ENCODE measurements around the gene SGCA.
A peak's percentile ranks its signal among the peaks of the same experiment; 100 is the strongest.

Gene SGCA

GRCh38 chr17:50201276-50201854 lies 35.6 kb downstream of the SGCA start, which contains the start of gene COL1A1:
Gene COL1A1, minus strand, starts transcription at chr17:50201631. Its CDS starts 118 bp downstream, at chr17:50201513.
- Mint-ChIP-seq H3K27ac (peak within 1 kb of the TSS; percentile 31), H3K4me1 (ENCODE audit: low read depth) (peaks cover 18% of the 10 kb centered on the region), H3K9me3 (no peaks in the 10 kb centered on the region), H3K4me3 (peak within 1 kb of the TSS; percentile 83), H3K36me3 (ENCODE audit: low read depth) (peaks cover 2% of the 10 kb centered on the region), H3K27me3 (ENCODE audit: low read depth) (peaks cover 53% of the 10 kb centered on the region)
- DNase-seq (ENCODE audit: low spot score), result no peak

GRCh38 chr17:50203086-50203485 lies 37.3 kb downstream of the SGCA start:
- Mint-ChIP-seq H3K27ac (no peak overlapping the region), H3K36me3 (ENCODE audit: low read depth) (peaks cover 2% of the 10 kb centered on the region), H3K27me3 (ENCODE audit: low read depth) (peaks cover 67% of the 10 kb centered on the region), H3K4me3 (no peak overlapping the region), H3K4me1 (ENCODE audit: low read depth) (peaks cover 20% of the 10 kb centered on the region), H3K9me3 (no peaks in the 10 kb centered on the region)
- no peak for DNase-seq (ENCODE audit: low spot score)

DNA sequence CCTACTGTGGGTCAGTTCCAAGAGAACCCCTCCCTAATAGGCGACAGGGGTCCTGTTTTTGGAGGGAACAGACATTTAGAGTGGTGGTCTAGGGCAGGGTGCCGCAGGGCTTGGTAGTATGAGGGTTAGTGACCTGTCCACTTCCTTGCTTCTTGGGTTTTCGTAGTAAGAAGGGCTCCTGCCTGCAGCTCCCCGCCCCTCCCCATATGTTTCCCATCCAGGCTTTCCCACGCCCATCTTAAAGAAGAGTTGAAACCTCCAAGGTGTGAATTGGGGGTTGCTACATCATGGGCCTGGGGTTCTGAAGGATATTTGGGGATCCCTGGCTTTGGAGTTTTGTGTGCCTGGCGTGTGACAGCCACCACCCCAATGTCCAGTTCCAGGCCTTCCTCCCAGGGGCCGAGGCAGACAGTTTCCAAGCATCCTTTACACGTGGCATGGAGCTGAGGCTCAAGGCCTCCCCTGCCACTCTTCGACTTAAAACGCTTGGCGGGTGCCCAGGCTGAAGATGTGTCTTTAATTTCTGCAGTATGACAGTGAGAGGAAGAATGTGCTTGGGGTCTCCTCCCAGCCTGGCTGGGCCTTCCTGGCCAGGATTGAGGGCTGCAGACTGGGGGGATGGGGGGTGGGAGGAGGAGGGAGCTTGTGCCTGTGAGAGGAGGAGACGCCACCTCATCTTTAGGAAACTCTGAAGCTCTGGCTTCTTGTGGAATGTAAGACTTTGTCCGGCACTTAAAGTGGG lies 38.0 kb downstream of the SGCA start:
- DNase-seq (ENCODE audit: low spot score), result no peak
- Mint-ChIP-seq H3K9me3 (no peaks in the 10 kb centered on the region), H3K27ac (no peak overlapping the region)

DNA sequence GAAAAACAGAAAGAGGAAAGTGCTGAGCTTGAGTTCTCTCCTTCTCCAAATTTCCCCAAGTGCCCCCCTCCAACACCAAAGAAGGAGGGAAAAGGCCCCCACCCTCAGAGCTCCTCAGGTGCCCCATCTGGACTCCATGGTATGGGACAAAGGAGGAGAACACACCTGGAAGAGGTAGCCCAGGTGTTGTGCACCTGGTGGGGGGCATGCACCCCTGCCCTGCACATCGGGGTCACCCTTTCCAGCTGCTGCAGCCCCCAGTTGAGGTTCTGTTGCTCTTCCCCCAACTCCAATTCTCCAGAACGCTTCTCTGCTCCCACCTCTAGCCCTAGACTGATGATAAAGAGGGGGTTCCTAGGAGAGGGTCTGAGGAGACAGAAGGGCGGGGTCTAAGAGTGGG lies 38.6 kb downstream of the SGCA start:
- peaks cover 70% of the 10 kb centered on the region for H3K27me3 Mint-ChIP-seq (ENCODE audit: low read depth)
- H3K4me1 Mint-ChIP-seq (ENCODE audit: low read depth), result peaks cover 14% of the 10 kb centered on the region
- no peak for DNase-seq (ENCODE audit: low spot score)
- H3K27ac Mint-ChIP-seq, result no peak overlapping the region
- peaks cover 2% of the 10 kb centered on the region for H3K36me3 Mint-ChIP-seq (ENCODE audit: low read depth)
- no peak overlapping the region for H3K4me3 Mint-ChIP-seq
- no peaks in the 10 kb centered on the region for H3K9me3 Mint-ChIP-seq

More for the DNA sequence above, 38.0 kb downstream of the SGCA start:
- peaks cover 2% of the 10 kb centered on the region for H3K36me3 Mint-ChIP-seq (ENCODE audit: low read depth)
- peaks cover 15% of the 10 kb centered on the region for H3K4me1 Mint-ChIP-seq (ENCODE audit: low read depth)
- H3K27me3 Mint-ChIP-seq (ENCODE audit: low read depth), result peaks cover 67% of the 10 kb centered on the region
- no peak overlapping the region for H3K4me3 Mint-ChIP-seq

DNA sequence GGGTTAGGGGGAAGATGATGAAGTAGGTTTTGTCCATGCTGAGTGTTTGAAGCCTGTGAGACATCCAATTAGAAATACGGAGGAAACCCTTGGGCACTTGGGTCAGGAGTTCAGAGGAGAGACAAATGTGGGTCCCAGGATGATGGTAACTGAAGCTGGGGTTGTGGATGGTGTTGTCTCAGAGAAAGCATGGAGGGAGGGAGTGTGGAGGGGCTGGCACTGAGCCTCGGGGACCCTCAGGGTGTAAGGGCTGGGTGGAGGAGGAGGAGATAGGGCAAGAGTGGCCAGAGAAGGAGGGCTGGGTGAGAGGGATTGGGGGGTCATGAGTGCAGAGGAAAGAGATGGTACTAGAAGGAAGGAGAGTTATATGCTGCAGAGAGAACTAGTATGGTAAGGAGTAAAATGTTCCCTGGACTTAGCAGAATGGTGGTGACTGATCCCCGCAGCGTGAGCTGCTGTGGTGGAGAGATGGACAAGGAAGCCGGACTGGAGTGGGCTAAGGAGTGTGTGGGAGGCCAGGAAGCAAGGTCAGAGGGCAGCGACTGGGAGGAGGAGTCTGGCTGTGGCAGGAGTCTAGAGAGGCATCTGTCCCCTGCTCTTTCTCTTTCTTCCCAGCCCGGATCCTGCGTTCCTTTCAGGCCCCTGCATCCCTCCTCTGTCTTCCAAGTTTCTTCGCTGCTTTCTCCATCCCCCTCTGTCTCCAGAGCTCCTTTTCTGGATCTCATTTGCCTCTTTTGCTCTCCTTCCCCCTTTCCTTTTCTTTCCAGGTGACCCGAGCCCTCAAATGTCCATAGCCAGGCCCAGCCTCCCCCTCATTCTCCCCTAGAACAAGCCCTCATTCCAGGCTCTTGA lies 39.5 kb downstream of the SGCA start:
- Mint-ChIP-seq H3K27me3 (ENCODE audit: low read depth) (peaks cover 70% of the 10 kb centered on the region), H3K27ac (no peak overlapping the region), H3K4me3 (no peak overlapping the region), H3K9me3 (no peaks in the 10 kb centered on the region), H3K4me1 (ENCODE audit: low read depth) (peaks cover 10% of the 10 kb centered on the region), H3K36me3 (ENCODE audit: low read depth) (peaks cover 2% of the 10 kb centered on the region)
- DNase-seq (ENCODE audit: low spot score), result no peak

DNA sequence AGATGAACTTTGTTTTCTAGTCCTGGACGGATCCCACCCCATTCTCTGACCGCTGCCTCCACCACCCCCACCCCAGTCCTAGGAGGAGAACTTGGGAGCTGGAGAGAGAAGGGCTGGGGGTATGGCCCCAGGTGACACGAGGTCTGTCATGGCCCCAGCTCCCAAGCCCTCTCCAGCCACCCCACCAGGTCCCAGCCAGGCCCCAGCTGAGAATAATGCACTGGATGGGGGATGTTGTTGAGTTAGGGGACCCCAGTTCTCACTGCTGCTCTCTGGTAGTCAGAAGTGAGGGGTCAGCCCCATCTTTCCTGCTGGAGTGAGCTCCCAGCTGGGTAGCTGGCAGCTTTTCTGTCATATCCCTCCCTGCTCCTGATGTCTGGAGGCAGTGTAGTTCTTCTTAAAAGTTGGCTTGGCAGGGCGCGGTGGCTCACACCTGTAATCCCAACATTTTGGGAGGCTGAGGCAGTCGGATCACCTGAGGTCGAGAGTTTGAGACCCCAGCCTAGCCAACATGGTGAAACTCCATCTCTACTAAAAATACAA lies 40.2 kb downstream of the SGCA start:
- no peaks in the 10 kb centered on the region for H3K9me3 Mint-ChIP-seq
- H3K4me3 Mint-ChIP-seq, result no peak overlapping the region
- DNase-seq (ENCODE audit: low spot score), result no peak
- peaks cover 65% of the 10 kb centered on the region for H3K27me3 Mint-ChIP-seq (ENCODE audit: low read depth)
- peaks cover 5% of the 10 kb centered on the region for H3K4me1 Mint-ChIP-seq (ENCODE audit: low read depth)
- no peaks in the 10 kb centered on the region for H3K36me3 Mint-ChIP-seq (ENCODE audit: low read depth)
- H3K27ac Mint-ChIP-seq, result no peak overlapping the region

DNA sequence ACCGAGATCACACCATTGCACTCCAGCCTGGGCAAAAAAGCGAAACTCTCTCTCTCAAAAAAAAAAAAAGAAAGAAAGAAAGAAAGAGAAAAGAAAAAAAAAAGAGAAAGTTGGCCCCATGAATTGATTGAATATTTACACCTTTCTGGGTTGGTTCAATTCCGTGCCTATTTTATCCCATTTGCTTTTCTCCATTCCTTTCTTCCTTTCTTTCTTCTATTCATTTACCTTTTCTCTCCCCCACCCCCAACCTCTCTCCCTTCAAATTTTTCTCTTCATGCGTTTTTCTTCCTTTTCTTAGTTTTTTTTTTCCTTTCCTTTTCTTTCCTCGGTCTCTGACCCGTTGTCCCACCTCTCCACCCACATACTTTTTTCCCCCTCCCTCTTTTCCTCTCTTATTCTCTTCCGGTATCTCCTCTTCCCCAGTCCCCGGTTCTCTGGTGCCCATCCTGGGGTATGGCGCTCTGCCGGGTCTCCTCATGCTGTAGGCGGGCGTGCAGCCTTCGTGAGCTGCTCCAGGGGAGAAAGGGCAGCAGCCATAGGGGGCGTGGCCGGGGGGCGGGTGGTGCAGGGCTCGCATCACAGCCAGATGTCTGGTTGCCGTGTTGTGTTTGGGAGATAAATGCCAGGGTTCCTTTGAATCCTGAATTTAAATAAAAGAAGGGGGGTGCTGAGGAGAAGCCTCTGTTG lies 40.9 kb downstream of the SGCA start:
- peak overlapping the region; percentile 31 for H3K4me3 Mint-ChIP-seq
- H3K36me3 Mint-ChIP-seq (ENCODE audit: low read depth), result no peaks in the 10 kb centered on the region
- peaks cover 2% of the 10 kb centered on the region for H3K4me1 Mint-ChIP-seq (ENCODE audit: low read depth)
- peaks cover 62% of the 10 kb centered on the region for H3K27me3 Mint-ChIP-seq (ENCODE audit: low read depth)
- no peaks in the 10 kb centered on the region for H3K9me3 Mint-ChIP-seq
- H3K27ac Mint-ChIP-seq, result no peak overlapping the region
- no peak for DNase-seq (ENCODE audit: low spot score)

DNA sequence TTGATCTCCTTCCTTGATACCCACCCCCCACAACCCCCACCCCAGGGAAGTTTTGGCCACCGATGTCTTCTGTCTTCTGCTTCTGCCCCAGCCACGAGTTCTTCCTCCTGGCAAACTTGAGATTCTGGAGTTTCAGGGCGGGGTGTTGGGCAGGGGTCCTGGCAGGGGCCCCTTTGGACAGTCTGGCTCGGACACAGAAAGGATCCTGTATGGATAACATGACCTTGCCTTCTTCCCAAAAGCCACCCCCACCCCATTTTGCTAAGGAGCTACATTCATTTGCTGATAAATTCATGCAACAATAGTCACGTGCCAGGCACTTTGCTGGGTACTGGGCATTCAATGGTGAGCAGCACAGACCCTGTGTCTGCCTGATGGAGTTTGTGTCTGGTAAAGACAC lies 41.5 kb downstream of the SGCA start:
- DNase-seq (ENCODE audit: low spot score), result no peak
- H3K27me3 Mint-ChIP-seq (ENCODE audit: low read depth), result peaks cover 59% of the 10 kb centered on the region
- H3K4me3 Mint-ChIP-seq, result no peak overlapping the region
- H3K36me3 Mint-ChIP-seq (ENCODE audit: low read depth), result no peaks in the 10 kb centered on the region
- no peak overlapping the region for H3K27ac Mint-ChIP-seq
- H3K4me1 Mint-ChIP-seq (ENCODE audit: low read depth), result peaks cover 3% of the 10 kb centered on the region
- no peaks in the 10 kb centered on the region for H3K9me3 Mint-ChIP-seq

GRCh38 chr17:50207792-50208567 lies 42.2 kb downstream of the SGCA start:
- Mint-ChIP-seq H3K27me3 (ENCODE audit: low read depth) (peaks cover 53% of the 10 kb centered on the region), H3K4me3 (no peak overlapping the region), H3K9me3 (no peaks in the 10 kb centered on the region), H3K27ac (no peak overlapping the region), H3K36me3 (ENCODE audit: low read depth) (no peaks in the 10 kb centered on the region), H3K4me1 (ENCODE audit: low read depth) (peaks cover 6% of the 10 kb centered on the region)
- DNase-seq (ENCODE audit: low spot score), result no peak

DNA sequence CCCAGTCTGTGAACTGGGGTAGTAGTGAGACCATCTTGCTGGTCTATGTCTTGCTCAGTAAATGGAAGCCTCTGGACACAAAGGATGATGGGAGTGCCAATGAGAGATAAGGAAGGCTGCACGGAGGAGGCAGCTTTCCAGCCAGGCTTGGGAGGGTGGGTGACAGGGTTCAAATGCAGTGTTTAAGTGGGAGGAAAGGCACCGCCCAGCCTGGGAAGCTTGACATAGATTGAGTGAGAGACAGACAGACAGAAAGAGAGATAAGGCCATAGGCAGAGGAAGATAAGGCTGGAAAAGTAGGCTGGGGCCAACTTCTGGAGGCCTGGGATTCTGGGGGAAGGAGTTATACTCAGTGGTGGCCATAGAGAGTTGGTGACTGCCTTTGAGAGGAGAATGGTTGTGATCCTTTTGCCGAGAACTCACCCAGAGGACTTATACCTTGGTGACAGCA lies 42.8 kb downstream of the SGCA start:
- Mint-ChIP-seq H3K36me3 (ENCODE audit: low read depth) (no peaks in the 10 kb centered on the region), H3K9me3 (no peaks in the 10 kb centered on the region), H3K27me3 (ENCODE audit: low read depth) (peaks cover 53% of the 10 kb centered on the region), H3K27ac (no peak overlapping the region), H3K4me1 (ENCODE audit: low read depth) (peaks cover 10% of the 10 kb centered on the region), H3K4me3 (no peak overlapping the region)
- no peak for DNase-seq (ENCODE audit: low spot score)

GRCh38 chr17:50209133-50209471 lies 43.3 kb downstream of the SGCA start:
- no peak overlapping the region for H3K27ac Mint-ChIP-seq
- H3K27me3 Mint-ChIP-seq (ENCODE audit: low read depth), result peaks cover 49% of the 10 kb centered on the region
- no peaks in the 10 kb centered on the region for H3K36me3 Mint-ChIP-seq (ENCODE audit: low read depth)
- no peak for DNase-seq (ENCODE audit: low spot score)
- H3K4me1 Mint-ChIP-seq (ENCODE audit: low read depth), result peaks cover 10% of the 10 kb centered on the region
- no peaks in the 10 kb centered on the region for H3K9me3 Mint-ChIP-seq
- no peak overlapping the region for H3K4me3 Mint-ChIP-seq

DNA sequence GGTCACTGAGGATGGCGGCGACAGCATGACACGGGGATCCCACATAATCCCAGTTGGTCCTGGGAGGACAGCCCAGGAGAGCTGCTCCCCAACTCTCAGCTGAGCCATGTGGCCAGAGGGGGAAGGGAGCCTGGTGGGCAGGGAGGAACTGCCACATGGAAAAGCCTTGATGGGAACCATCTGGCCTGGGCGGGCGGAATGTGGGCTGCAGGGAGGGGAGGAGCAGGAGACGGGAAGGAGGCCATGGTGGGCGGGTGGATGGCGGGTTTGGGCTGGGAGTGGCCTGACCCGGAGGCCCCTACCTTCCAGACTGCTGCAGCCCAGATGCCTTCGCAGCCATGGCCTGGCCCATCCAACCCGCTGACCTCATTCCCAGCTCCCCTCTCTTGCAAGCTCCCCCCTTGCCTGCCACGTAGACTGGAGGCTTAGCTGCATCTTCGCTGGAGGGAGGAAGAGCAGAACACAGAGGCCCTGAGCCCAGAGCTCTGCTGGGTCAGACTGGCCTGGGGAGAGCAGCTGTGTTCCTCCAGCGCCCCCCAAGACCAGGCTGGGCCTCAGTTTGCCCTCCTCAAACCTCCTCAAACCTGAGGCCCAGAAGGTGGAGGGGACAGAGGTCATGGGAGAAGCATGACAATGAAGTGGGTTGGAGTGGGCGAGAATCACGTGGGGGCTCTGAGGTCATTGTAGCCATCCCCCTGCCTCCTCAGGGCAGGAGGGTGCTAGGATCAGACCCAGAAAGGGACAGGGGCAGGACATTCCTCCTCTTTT lies 43.9 kb downstream of the SGCA start:
- Mint-ChIP-seq H3K27ac (no peak overlapping the region), H3K4me3 (no peak overlapping the region), H3K9me3 (no peaks in the 10 kb centered on the region), H3K27me3 (ENCODE audit: low read depth) (peaks cover 51% of the 10 kb centered on the region), H3K36me3 (ENCODE audit: low read depth) (no peaks in the 10 kb centered on the region), H3K4me1 (ENCODE audit: low read depth) (peaks cover 10% of the 10 kb centered on the region)
- DNase-seq (ENCODE audit: low spot score), result no peak

Measured in T-helper 2 cell treated with Interferon-gamma antibody and Interleukin-4, amounts not matched to agents 5 μg/mL and 100 μg/mL, for 36 hours (primary cell).